SK-N-MC (cell line): ENCODE measurements around the gene SPON2.

Experiments used
- DNase-seq: peaks from one replicate; pipeline ENCODE4 v3.0.0-alpha.2; 2011; ENCODE audit warnings: low read depth, low spot score
- H3K27ac ChIP-seq: fragments of 200-600 bp; sonication (generic); 2 replicates; pipeline ENCODE4 v1.5.1; 2016; ENCODE audit warnings: mixed run types
- H3K36me3 ChIP-seq: fragments of 200-600 bp; sonication (generic); 2 replicates; pipeline ENCODE4 v1.6.1; 2017; ENCODE audit warnings: antibody characterized with exemption, low read length, mixed read lengths; ENCODE audit not compliant: insufficient read depth
- H3K4me3 ChIP-seq: fragments of 200-600 bp; sonication (generic); 2 replicates; pipeline ENCODE4 v1.5.1; 2016
- H3K9ac ChIP-seq: fragments of 200-600 bp; sonication (generic); 2 replicates; pipeline ENCODE4 v1.8.0; 2017; ENCODE audit warnings: mixed run types, mixed read lengths; ENCODE audit not compliant: insufficient read length
- H3K9me3 ChIP-seq: fragments of 200-600 bp; sonication (generic); 2 replicates; pipeline ENCODE4 v1.6.1; 2017; ENCODE audit warnings: low read depth, mild to moderate bottlenecking, antibody characterized with exemption, low read length, moderate library complexity, mixed read lengths
- EZH2 ChIP-seq: fragments of 200-600 bp; sonication (generic); IDR thresholded peaks from one replicate; pipeline ENCODE4 v1.6.1; 2017; ENCODE audit warnings: antibody characterized with exemption
- FOXP2 ChIP-seq: optimal IDR thresholded peaks from 2 replicates; pipeline ENCODE3; 2011; ENCODE audit warnings: mild to moderate bottlenecking, moderate library complexity; ENCODE audit not compliant: insufficient read depth; ENCODE audit errors: extremely low read length, control extremely low read depth
- POLR2AphosphoS5 ChIP-seq: IDR thresholded peaks from 2 replicates; pipeline ENCODE4 v1.6.1; 2012; ENCODE audit warnings: mild to moderate bottlenecking, low read depth, low read length, borderline replicate concordance

Gene SPON2

GRCh38 chr4:1172228-1172851 is at the start of gene SPON2:
Gene SPON2 (minus strand): TSS chr4:1172583.
- H3K9ac ChIP-seq: peak within 1 kb of the TSS; percentile 35
- TF ChIP-seq EZH2 (no peak), FOXP2 (no peak), POLR2AphosphoS5 (no peak)
- H3K4me3 ChIP-seq: peak within 1 kb of the TSS; percentile 43
- peak within 1 kb of the TSS; percentile 48 for H3K27ac ChIP-seq
- no peak for DNase-seq
- H3K36me3 ChIP-seq: no peaks in the 10 kb centered on the region
- H3K9me3 ChIP-seq: no peaks in the 10 kb centered on the region

- no peak for TF ChIP-seq EZH2
- TF ChIP-seq POLR2AphosphoS5: no peak
- no peak for TF ChIP-seq FOXP2
These were observed 48.9 kb upstream of the SPON2 start for GRCh38 chr4:1221155-1221870.

GRCh38 chr4:1220566-1220965 is 48.2 kb upstream of the SPON2 start:
- Histone ChIP-seq H3K9me3 (no peaks in the 10 kb centered on the region), H3K36me3 (peaks cover 36% of the 10 kb centered on the region), H3K27ac (no peak overlapping the region), H3K4me3 (no peak overlapping the region), H3K9ac (no peak overlapping the region)
- no peak for TF ChIP-seq POLR2AphosphoS5
- no peak for TF ChIP-seq EZH2
- DNase-seq: no peak

More at GRCh38 chr4:1221155-1221870, 48.9 kb upstream of the SPON2 start:
- no peak overlapping the region for H3K9ac ChIP-seq
- H3K4me3 ChIP-seq: no peak overlapping the region
- peaks cover 37% of the 10 kb centered on the region for H3K36me3 ChIP-seq
- H3K9me3 ChIP-seq: no peaks in the 10 kb centered on the region
- no peak for DNase-seq
- H3K27ac ChIP-seq: no peak overlapping the region

- Histone ChIP-seq H3K4me3 (no peak overlapping the region), H3K27ac (0 out of 2 replicates have a peak overlapping the region, but pooled peaks have one; percentile 46), H3K9me3 (no peaks in the 10 kb centered on the region), H3K9ac (no peak overlapping the region), H3K36me3 (peaks cover 36% of the 10 kb centered on the region)
- no peak for DNase-seq
- TF ChIP-seq FOXP2: no peak
- no peak for TF ChIP-seq EZH2
- TF ChIP-seq POLR2AphosphoS5: no peak
These were observed 47.2 kb upstream of the SPON2 start for GRCh38 chr4:1219566-1219950.

GRCh38 chr4:1218634-1219565 is 46.5 kb upstream of the SPON2 start:
- H3K27ac ChIP-seq: 0 out of 2 replicates have a peak overlapping the region, but pooled peaks have one; percentile 46
- H3K9ac ChIP-seq: no peak overlapping the region
- TF ChIP-seq POLR2AphosphoS5 (no peak), FOXP2 (no peak), EZH2 (no peak)
- no peak for DNase-seq
- peaks cover 30% of the 10 kb centered on the region; the same call in 1 of the 2 replicates for H3K36me3 ChIP-seq
- no peak overlapping the region for H3K4me3 ChIP-seq
- H3K9me3 ChIP-seq: no peaks in the 10 kb centered on the region

GRCh38 chr4:1217366-1217765 is 45.0 kb upstream of the SPON2 start:
- no peak overlapping the region for H3K9ac ChIP-seq
- TF ChIP-seq POLR2AphosphoS5 (no peak), EZH2 (no peak), FOXP2 (no peak)
- H3K4me3 ChIP-seq: no peak overlapping the region
- H3K9me3 ChIP-seq: no peaks in the 10 kb centered on the region
- H3K27ac ChIP-seq: no peak overlapping the region
- H3K36me3 ChIP-seq: peaks cover 34% of the 10 kb centered on the region; the same call in 1 of the 2 replicates
- DNase-seq: no peak

GRCh38 chr4:1216869-1217294 is 44.5 kb upstream of the SPON2 start:
- no peak for DNase-seq
- Histone ChIP-seq H3K9me3 (no peaks in the 10 kb centered on the region), H3K27ac (no peak overlapping the region), H3K4me3 (no peak overlapping the region), H3K36me3 (peaks cover 34% of the 10 kb centered on the region; the same call in 1 of the 2 replicates), H3K9ac (no peak overlapping the region)
- no peak for TF ChIP-seq EZH2

- Histone ChIP-seq H3K36me3 (peaks cover 34% of the 10 kb centered on the region; the same call in 1 of the 2 replicates), H3K9me3 (no peaks in the 10 kb centered on the region), H3K4me3 (no peak overlapping the region), H3K27ac (no peak overlapping the region), H3K9ac (no peak overlapping the region)
- TF ChIP-seq FOXP2 (no peak), EZH2 (no peak), POLR2AphosphoS5 (no peak)
- DNase-seq: no peak
These were observed 43.8 kb upstream of the SPON2 start for GRCh38 chr4:1216076-1216614.
